ENCODE results near the gene FGD4.
"Not testable (repeated sequence)": the region's sequence is repeated elsewhere in the genome, so short reads cannot be mapped to it uniquely, and the experiment has no call there.

GRCh38 chr12:32526343-32526742, 127.0 kb downstream of the FGD4 start:
- TF ChIP-seq POLR2A, CTCF (IDR thresholded peaks at IDR 0.05): not testable (repeated sequence)
